ENCODE measurements around the gene EPHB2. TPM values are rescaled to one million over a fixed set of nuclear protein-coding genes. Genes with fewer than 3 reads are reported as not detected.

The EPHB2 gene
- total and polyA plus RNA-seq, 2 of the 8 experiments (the other 6 are each of a cell fraction or from before 2014, with no cell fraction given), result 15.8 to 17.2 TPM

DNA sequence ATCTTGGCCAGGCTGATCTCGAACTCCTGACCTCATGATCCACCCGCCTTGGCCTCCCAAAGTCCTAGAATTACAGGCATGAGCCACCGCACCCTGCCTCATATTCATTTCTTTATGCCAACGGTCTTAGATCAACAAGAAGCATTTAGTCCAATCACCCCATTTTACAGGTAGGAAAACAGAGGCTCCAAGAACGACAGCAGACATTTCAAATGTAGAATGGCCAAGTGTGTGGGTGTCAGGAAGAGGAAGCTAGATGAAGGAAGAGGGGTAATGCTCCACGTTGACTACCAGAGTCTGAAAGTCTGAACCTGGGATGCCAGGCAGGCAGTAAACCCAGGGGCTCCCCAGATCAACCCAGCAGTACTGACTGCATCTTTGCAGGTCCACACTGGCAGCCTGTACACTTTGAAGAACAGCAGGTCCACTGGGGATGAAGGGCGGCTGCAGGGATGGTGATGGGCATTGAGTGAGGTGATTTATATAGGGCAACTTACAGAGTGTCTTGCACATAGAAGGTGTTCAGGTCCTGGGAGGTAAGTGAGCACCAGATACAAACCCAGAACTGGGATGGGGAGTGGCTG lies 120.2 kb downstream of the EPHB2 start:
- H3K4ac ChIP-seq (replicated peaks; ENCODE audit: insufficient read length, low read depth, low read length), result no peak overlapping the region
- no peak overlapping the region for H4K8ac ChIP-seq (ENCODE audit: extremely low read depth, insufficient read depth, low read length)
- no peak overlapping the region for H3K14ac ChIP-seq (ENCODE audit: insufficient read length)
- no peak overlapping the region for H3K9ac ChIP-seq (replicated peaks in 1 of 4; ENCODE audit: extremely low read depth in 1 of 4, low read depth in 3 of 4, low read length in 3 of 4)
- no peak overlapping the region for H3K4me3 ChIP-seq (ENCODE audit: extremely low read depth in 1 of 4, insufficient read depth in 2 of 4, low read depth in 3 of 4, low read length in 4 of 4)
- 74% methylated on average over 7 of the region's 7 CpGs; no CpG with 5 or more reads in 1 of the 2 experiments for WGBS, 2 experiments (ENCODE audit: extremely low coverage in 1 of 2, insufficient coverage in 1 of 2, insufficient read length in 1 of 2, insufficient replicate concordance in 2 of 2, low coverage in 1 of 2, low lambda C conversion rate in 2 of 2, missing lambda C conversion rate in 1 of 2)
- no peak overlapping the region for H2BK20ac ChIP-seq (ENCODE audit: low read length)
- no peak overlapping the region for H3K18ac ChIP-seq (ENCODE audit: extremely low read depth, low read length)
- H3K4me2 ChIP-seq (ENCODE audit: insufficient read depth in 1 of 2, low read depth in 2 of 2, low read length in 2 of 2), result no peak overlapping the region
- no peak overlapping the region for H3K23ac ChIP-seq (ENCODE audit: insufficient read length)
- ChIA-PET POLR2A (ENCODE audit: partially characterized antibody) (no interaction called here), CTCF (ENCODE audit: partially characterized antibody) (interaction anchor here (0.6 to 1.3 kb wide), 4 partner anchors 22 to 82 kb away, joined by 3 read pairs; no protein-coding TSS in a partner anchor)
- no peak overlapping the region for H2BK12ac ChIP-seq (ENCODE audit: low read depth, low read length)
- H2AK5ac ChIP-seq (ENCODE audit: low read depth, low read length), result no peak overlapping the region
- H3K27ac ChIP-seq (ENCODE audit: low read depth, low read length), result no peak overlapping the region
- H4K20me1 ChIP-seq (replicated peaks in 1 of 2; ENCODE audit: control insufficient read depth in 1 of 2, insufficient read depth in 2 of 2, low read length in 2 of 2), result peaks cover 0 to 2% of the 10 kb centered on the region in 2 experiments
- H3K36me3 ChIP-seq (ENCODE audit: control insufficient read depth in 2 of 4, insufficient read depth in 4 of 4, low read length in 3 of 4), result no peaks in the 10 kb centered on the region
- no peaks in the 10 kb centered on the region for H3K79me2 ChIP-seq (ENCODE audit: control insufficient read depth in 1 of 2, insufficient read depth in 2 of 2, low read length in 2 of 2)
- DNase-seq (ENCODE audit: low read depth in 1 of 2, low spot score in 2 of 2) (no peak), FAIRE-seq (no peak)
- no peak overlapping the region for H2BK5ac ChIP-seq (ENCODE audit: low read depth, low read length)
- H2BK15ac ChIP-seq (ENCODE audit: low read length), result no peak overlapping the region
- no peaks in the 10 kb centered on the region for H3K9me3 ChIP-seq (ENCODE audit: insufficient read depth in 2 of 2, low read depth in 1 of 2, low read length in 1 of 2)
- H4K91ac ChIP-seq (replicated peaks; ENCODE audit: insufficient read length, low read length), result no peak overlapping the region
- H4K5ac ChIP-seq (ENCODE audit: insufficient read length, low read depth, low read length), result no peak overlapping the region
- H3K23me2 ChIP-seq (ENCODE audit: low read depth, low read length), result no peaks in the 10 kb centered on the region
- H3K56ac ChIP-seq (replicated peaks; ENCODE audit: insufficient read length, low read depth, low read length), result no peak overlapping the region
- no peak overlapping the region for H2BK120ac ChIP-seq (replicated peaks; ENCODE audit: low read depth, low read length)
- H3K79me1 ChIP-seq (ENCODE audit: low read depth, low read length), result no peaks in the 10 kb centered on the region
- no peak overlapping the region for H2AFZ ChIP-seq (ENCODE audit: low read length)
- H3K27me3 ChIP-seq (replicated peaks in 1 of 4; ENCODE audit: control insufficient read depth in 3 of 4, extremely low read depth in 1 of 4, insufficient read depth in 3 of 4, low read length in 3 of 4), result no peaks in the 10 kb centered on the region
- peaks cover 13 to 20% (median 15%) of the 10 kb centered on the region in 4 experiments for H3K4me1 ChIP-seq (replicated peaks in 1 of 4; ENCODE audit: control insufficient read depth in 3 of 4, insufficient read depth in 4 of 4, low read length in 3 of 4)
- no peak for TF ChIP-seq RBBP5 (IDR thresholded peaks at IDR 0.05; ENCODE audit: borderline replicate concordance, low read depth, low read length)
